NCI-H2227 treated with DMSO at 0.1 percent for 48 hours (cell line): ENCODE data around the gene KRT5.
"Not testable (repeated sequence)": the region's sequence is repeated elsewhere in the genome, so short reads cannot be mapped to it uniquely, and the experiment has no call there.

Experiments
- DNase-seq: peaks from one replicate; lab custom pipeline; 2025; lab: John Stamatoyannopoulos, UW

Gene KRT5

GRCh38 chr12:52521175-52521567, 977 bp upstream of the KRT5 start:
- no peak for DNase-seq

GRCh38 chr12:52519387-52519703, 849 bp downstream of the KRT5 start:
- DNase-seq, result no peak

GRCh38 chr12:52518574-52519386, 1.4 kb downstream of the KRT5 start:
- DNase-seq, result no peak

- DNase-seq, result no peak
Measured at GRCh38 chr12:52517888-52518287, 2.3 kb downstream of the KRT5 start.

GRCh38 chr12:52517005-52517835, 3.0 kb downstream of the KRT5 start:
- DNase-seq, result no peak

- no peak for DNase-seq
Measured at GRCh38 chr12:52515927-52516831, 4.0 kb downstream of the KRT5 start.

GRCh38 chr12:52515319-52515646, 4.9 kb downstream of the KRT5 start:
- DNase-seq, result no peak

- no peak for DNase-seq
Measured at GRCh38 chr12:52514471-52515318, 5.5 kb downstream of the KRT5 start.

- no peak for DNase-seq
Measured at GRCh38 chr12:52513736-52514135, 6.5 kb downstream of the KRT5 start.

GRCh38 chr12:52508211-52508610, 12.0 kb downstream of the KRT5 start:
- DNase-seq, result no peak

- DNase-seq, result no peak
Measured at GRCh38 chr12:52506858-52507715, 13.1 kb downstream of the KRT5 start.

- no peak for DNase-seq
Measured at GRCh38 chr12:52502877-52503276, 17.3 kb downstream of the KRT5 start.

GRCh38 chr12:52501490-52501889, 18.7 kb downstream of the KRT5 start:
- DNase-seq, result no peak

- DNase-seq, result not testable (repeated sequence)
Measured at GRCh38 chr12:52500574-52500973, 19.6 kb downstream of the KRT5 start.

- DNase-seq, result no peak
Measured at GRCh38 chr12:52499806-52500560, 20.2 kb downstream of the KRT5 start.

GRCh38 chr12:52498946-52499345, 21.2 kb downstream of the KRT5 start:
- DNase-seq, result no peak

GRCh38 chr12:52497975-52498374, 22.2 kb downstream of the KRT5 start:
- DNase-seq, result no peak

GRCh38 chr12:52496590-52497071, 23.6 kb downstream of the KRT5 start:
- no peak for DNase-seq

- no peak for DNase-seq
Measured at GRCh38 chr12:52496054-52496453, 24.1 kb downstream of the KRT5 start.

- peak; percentile 15 for DNase-seq
Measured at GRCh38 chr12:52495389-52495788, 24.8 kb downstream of the KRT5 start.
